ENCODE data around the gene MYRFL.
A peak's percentile ranks its signal among the peaks of the same experiment; 100 is the strongest.
"Not testable (repeated sequence)": the region's sequence is repeated elsewhere in the genome, so short reads cannot be mapped to it uniquely, and the experiment has no call there.

The MYRFL gene

DNA sequence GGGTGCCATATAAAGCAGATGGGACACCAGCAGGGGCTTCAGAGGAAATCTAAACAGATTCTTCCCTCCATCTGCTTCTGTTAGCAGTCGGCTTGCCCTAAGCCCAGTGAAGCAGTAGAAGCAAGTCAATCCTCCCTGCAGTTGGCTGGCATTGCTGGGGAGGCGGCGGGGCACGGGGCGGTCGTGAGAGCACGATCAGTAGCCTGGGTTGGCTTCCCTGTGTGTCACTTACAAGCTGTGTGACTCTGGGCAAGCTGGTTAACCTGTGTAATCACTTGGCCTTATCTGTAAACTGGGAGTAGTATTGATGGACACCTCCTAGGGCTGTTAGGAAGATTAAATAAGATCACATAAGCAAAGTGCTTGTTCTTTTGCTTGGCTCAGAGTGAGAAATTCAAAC, 19.4 kb downstream of the MYRFL start:
- no peak for DNase-seq

DNA sequence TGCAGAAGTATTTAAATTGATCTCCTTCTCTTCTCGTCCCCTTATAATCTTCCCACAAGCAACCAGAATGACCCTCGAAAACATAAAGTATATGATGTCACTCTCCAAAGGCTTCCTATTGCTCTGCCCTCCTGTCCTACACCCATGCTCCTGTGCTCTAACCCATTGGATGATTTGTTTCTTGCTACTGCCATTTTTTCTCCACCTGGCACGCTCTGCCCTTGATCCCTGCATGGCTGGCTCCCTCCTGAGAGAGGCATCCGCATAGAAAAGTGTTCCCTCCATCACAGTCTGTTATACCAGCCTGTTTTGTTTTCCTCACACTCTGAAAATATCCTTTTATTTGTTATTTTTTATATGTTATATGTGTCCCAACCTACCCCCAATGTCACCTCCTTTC, 19.8 kb downstream of the MYRFL start:
- DNase-seq: no peak

DNA sequence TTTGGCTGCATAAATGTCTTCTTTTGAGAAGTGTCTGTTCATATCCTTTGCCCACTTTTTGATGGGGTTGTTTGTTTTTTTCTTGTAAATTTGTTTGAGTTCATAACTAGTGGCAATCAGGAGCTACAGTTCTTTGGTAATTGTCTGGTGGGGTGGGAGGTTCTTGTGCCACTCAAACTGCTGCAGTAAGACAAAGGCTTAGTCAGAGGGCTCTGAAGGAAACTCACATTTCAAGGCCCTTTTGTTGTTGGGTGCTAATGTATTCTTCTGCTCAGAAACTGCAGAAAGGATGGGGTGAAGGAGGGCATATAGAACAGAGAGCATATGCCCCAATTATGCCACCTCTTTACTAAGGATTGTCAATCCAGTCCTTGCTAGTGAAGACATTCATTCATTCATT, 21.9 kb downstream of the MYRFL start:
- no peak for DNase-seq

DNA sequence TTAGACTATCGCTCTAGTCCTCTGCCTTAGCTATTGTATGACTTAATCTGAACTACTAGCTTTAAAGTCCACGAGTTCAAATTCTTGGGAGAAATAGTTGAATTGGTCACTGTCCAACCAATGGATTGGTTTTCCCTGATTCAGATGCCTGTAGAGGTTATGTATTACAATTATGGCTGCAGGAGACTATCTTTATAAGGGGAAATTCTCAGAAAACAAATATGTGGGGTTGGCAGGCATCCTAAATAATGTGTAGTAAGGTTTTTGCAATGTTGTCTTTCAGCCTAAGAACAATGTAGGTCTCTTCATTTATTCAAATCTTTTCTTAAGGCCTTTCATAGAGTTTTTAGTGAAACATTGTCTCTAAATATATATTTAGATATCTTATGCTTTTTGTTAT, 26.9 kb downstream of the MYRFL start:
- no peak for DNase-seq

DNA sequence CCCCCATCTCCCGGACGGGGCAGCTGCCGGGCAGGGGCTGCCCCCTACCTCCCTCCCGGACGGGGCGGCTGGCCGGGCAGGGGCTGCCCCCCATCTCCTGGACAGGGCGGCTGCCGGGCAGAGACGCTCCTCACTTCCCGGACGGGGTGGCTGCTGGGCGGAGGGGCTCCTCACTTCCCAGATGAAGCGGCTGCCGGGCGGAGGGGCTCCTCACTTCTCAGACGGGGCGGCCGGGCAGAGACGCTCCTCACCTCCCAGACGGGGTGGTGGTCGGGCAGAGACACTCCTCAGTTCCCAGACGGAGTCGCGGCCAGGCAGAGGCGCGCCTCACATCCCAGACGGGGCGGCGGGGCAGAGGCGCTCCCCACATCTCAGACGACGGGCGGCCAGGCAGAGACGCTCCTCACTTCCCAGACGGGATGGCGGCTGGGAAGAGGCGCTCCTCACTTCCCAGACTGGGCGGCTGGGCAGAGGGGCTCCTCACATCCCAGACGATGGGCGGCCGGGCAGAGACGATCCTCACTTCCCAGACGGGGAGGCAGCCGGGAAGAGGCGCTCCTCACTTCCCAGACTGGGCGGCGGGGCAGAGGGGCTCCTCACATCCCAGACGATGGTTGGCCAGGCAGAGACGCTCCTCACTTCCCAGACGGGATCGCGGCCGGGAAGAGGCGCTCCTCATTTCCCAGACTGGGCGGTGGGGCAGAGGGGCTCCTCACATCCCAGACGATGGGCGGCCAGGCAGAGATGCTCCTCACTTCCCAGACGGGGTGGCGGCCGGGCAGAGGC, 28.3 kb downstream of the MYRFL start:
- not testable (repeated sequence) for DNase-seq

DNA sequence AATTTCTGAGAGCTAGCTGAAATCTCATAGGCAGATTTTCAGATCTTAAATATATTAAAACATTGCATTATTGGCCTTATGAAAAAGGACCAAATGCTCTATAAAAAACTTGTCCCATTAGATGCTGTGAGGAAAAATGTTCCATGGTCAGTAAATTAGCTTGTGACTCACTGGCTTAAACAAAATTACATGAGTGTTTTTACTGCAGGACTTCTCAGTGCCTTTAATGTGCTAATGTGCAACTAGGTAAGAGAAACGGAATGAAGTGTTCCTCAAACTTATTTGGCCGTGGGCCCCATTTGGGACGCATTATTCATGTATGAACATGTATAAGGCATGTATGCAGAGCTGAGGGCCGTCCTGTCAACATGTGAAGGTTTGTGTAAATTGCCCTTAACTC, 41.7 kb downstream of the MYRFL start:
- DNase-seq: no peak

DNA sequence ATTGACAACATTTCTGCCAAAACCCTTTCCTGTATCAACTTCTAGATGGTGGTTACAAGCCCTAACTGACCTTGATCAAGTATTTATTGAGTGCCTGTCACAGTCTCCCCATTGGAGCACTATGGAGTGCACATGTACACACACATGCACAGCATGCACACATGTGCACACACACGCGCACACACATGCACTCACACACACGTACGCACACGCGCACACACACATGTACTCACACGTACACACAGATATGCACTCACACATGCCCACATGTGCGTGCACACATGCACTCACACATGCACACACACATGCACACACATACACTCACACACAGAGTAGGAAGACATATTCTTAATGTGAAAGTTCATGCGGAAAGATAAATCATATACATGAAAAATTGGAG, 43.7 kb downstream of the MYRFL start:
- DNase-seq: no peak

DNA sequence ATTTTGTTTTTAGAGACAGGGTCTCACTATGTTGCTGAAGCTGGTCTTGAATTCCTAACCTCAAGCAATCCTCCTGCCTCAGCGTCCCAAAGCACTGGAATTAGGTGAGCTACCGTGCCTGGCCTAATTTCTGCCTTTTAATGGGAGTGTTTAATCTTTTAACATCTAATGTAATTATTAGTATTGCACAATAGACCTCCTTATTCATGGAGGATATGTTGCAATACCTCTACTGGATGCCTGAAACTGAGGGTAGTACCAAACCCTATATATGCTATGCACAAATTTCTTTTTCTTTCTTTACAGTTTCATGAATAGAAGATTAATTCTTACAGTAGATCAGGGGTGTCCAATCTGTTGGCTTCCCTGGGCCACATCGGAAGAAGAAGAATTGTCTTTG, 47.8 kb downstream of the MYRFL start:
- no peak for DNase-seq

DNA sequence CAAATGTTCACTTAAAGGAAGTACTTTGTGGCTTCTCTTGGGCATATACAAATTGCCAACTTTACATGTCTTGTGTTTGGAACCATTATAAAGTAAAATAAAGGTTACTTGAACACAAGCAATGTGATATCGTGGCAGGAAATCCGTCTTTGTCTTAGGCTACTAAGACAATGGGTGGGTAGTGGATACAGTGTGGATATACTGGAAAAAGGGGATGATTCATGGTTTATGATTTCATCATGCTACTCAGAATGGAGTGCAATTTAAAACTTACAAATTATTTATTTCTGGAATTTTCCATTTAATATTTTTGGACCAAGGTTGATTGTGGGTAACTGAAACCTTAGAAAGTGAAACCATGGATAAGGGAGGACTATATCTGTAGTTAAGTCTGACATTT, 48.4 kb downstream of the MYRFL start:
- DNase-seq: no peak

DNA sequence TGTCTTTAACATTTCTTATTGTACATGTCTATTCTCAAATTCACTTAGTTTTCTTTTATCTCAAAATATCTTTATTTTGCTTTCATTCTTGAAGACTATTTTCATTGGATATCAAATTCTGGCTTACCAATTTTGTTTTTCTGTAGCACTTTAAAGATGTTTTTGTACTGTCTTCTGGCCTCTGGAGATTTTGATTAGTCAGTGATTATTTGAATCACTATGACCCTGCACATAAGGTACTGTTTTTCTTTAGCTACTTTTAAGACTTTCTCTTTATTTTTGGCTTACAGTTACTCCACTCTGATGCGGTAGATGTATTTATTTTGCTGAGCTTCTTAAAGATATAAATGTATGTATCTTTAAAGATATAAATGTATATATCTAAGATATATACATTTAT, 49.6 kb downstream of the MYRFL start:
- DNase-seq: no peak

DNA sequence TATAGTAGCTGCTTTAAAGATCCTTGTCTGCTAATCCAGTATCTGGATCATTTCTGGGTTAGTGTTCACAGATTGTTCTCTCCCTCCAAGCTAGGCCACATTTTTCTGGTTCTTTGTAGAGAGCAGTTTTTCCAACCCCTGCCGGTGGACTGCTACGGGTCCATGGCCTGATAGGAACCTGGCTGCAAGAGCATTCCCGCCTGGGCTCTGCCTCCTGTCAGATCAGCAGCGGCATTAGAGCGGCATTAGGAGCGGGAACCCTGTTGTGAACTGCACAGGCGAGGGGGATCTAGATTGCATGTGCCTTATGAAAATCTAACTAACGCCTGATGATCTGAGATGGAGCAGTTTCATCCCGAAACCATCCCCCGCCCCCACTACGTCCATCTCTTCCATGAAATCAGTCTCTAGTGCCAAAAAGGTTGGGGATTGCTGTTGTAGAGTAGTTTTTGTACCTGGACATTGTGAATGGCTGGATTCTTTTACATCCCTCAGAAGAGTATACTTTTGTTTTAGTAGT, 50.4 kb downstream of the MYRFL start:
- DNase-seq: no peak

DNA sequence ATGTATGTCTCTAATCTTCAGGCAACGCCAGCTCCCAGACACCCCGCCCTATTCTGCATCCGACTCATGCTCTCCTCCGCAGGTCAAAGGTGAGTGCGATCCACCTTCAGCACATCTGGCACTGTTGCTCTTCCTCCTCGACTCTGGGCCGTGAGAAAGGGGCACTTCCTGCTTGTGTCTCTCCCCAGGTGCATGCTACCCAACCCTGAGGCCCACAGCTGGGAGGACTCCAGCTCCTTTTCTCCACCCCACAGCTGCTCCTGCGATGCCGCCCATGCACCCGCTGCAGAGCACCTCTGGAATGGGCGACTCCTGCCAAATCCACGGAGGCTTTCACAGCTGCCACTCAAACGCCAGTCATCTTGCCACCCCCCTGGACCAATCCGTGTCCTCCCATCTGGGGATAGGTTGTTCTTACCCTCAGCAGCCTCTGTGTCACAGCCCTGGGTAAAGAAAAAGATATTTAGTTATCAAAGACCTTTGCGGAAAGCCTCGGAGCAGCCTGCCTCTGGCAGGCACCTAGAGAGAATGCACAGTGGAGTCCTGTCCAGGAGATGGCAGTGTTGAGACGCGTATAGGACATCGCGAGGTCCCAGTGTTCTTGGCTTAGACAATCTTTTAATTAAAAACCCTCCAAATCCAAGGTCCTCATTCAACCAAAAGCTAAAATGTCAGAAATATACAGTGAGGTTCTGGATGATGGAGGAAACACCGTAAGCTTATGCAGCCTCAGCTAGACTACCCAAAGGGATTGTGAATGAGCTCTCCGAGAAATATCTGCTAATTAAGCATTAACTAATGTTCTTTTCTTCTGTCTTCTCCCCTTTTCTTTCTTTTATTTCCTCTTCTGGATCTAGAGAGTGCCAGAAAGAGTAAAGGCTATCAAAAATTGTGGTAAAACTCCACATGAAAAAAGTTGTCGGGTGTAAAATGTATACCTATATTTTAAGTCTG, 54.3 kb downstream of the MYRFL start:
- DNase-seq: peak; percentile 34

DNA sequence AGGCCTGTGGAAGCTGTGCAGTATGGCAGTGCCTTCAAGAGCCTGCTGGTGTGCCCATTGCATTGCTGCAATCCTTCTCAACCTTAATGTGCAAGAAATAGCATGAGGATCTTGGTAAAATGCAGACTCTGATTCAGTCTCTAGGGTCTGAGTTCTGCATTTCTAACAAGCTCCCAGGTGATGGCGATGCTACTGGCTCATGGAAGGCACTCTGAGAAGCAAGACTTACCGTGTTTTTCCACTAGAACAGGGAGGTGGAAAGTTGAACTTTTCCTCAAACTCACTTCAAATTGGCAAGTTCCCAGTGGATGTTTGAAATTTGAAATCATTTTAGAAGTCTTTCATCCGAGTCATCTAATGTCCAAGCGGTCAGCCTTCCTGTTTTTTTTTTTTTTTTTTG, 55.5 kb downstream of the MYRFL start:
- DNase-seq: no peak

DNA sequence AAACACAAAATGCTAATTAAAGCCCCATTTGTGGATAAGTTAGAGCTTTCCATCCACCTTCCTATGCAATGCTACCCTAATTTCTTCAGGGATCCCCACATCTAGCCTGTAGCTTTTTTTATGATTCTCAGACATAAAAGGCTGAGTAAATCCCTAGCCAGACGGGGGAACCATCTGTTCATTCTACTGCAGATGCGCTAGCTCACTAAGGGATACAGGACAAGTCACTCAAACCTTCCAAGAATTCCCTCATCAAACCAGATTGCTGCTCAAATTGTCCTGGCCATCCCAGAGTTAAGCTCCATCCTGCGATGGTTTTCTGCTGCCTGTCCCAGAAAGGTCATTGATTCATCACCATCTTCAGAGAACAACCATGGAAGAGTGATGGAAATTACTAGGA, 56.7 kb downstream of the MYRFL start:
- DNase-seq: no peak

DNA sequence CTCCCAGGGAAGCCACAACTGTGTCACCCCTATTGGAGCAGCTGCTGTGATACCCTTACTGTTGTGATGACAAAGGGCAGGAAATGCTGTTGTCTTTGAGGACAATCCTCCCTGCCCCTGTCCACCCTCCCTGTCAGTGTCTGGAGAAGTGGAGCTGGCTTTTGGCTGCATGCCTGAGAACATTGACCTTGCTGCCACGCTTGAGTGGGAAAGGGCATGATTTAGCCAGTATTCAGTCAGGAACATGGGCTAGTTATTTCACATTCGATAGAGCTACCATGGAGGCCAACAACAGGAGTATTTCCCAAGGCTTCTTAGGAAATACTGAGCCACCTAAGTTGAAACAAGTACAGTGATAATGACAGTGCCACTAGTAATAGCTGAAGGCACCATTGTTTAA, 59.4 kb downstream of the MYRFL start:
- DNase-seq: no peak

DNA sequence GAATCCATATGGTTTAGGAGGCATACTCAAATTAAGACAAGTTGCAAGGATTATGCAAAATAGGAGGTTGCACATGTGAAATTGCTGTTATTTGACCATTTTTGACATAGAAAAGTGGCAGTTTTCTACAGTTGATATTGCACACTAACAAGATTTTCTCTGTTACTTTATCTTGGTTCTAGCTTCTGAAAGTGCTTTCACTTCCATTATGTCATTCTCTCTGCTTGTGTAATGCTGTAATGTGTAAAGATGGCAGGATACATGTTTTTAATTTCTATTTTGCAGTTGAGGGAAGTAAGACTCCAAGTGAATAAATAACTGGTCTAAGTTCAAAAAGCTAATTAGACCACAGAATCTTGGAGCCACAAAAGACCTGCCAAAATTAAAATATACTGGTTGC, 60.6 kb downstream of the MYRFL start:
- DNase-seq: no peak

DNA sequence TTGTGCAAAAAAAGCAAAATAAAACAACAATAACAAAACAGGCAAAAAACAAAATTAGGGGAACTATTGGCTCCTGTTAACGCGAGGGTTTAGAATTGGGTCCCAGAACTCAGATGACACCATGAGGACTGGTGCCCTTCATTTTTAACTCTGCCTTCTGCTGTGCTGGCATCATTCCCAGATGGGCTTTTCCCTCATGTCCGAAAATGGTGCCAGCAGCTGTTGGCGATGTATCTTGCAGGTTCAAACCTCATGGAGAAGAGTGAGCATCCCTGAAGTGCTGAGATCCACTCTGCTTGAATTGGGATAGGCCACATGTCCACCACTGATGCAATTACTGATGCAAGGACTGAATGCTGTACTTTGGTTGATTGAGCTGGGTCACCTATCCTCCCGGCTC, 61.1 kb downstream of the MYRFL start:
- DNase-seq: no peak

DNA sequence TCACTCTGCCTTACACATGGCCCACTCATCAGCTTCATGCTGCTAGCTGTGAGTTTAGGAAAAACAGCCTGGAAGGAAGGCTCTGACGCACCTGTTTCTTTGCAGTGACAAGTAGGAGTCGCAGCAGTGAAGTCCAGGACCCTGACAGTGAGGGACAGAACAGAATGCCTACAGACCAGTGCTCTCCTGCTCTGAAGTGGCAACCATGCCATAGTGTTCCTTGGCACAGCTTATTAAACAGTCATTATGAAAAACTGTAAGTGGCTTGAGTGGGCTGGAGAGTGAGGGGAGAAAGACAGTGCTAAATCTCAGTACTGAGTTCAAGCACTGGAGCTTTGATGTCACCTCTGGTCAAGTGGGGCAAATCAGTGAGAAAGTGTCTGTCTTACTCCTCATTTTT, 61.7 kb downstream of the MYRFL start:
- DNase-seq: no peak

DNA sequence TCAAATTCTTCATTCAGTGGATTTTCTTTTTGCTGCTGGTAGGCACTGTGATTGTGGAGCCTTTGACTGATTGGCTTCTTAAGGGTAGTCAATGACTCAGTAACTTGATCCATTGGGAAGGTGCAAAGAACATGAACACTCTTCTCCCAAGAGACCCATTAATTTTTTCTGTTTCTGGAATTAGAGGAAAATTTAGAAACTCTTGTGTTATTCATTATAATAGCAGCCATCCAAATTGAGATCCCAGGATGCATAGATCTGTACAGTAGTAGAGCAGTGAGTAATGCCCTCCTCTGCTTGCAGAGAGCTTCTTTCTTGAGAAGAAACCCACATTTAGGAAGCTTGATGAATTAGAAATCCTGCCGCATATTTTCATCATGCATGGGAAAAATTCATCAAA, 63.9 kb downstream of the MYRFL start:
- no peak for DNase-seq

DNA sequence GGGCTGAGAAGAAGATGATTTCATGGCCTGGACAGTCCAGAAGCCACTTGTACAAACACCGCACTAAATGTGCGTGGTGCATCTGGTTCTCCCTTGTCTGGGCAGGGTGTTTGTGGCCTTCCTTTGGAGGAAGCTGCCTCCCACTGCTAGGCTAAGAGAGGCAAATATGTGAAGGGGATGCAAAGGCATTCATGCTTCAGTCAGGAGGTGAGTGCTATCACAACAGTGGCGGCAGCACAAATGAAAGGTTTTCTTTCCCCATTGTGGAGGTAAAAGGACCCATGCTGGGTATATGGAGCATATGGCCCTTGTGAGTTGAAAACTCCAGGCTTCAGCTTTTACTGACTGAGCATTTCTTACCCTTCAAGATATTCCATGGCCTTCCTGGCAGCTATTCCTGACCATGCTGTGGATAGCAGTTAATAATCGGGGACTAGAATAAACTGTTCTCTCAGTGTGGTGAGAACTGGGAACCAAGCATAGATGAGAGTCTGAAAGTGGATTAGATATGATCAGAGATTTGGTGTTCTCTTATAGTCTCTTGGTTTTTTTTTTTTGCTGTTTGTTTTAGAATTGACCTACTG, 69.9 kb downstream of the MYRFL start:
- no peak for DNase-seq

DNA sequence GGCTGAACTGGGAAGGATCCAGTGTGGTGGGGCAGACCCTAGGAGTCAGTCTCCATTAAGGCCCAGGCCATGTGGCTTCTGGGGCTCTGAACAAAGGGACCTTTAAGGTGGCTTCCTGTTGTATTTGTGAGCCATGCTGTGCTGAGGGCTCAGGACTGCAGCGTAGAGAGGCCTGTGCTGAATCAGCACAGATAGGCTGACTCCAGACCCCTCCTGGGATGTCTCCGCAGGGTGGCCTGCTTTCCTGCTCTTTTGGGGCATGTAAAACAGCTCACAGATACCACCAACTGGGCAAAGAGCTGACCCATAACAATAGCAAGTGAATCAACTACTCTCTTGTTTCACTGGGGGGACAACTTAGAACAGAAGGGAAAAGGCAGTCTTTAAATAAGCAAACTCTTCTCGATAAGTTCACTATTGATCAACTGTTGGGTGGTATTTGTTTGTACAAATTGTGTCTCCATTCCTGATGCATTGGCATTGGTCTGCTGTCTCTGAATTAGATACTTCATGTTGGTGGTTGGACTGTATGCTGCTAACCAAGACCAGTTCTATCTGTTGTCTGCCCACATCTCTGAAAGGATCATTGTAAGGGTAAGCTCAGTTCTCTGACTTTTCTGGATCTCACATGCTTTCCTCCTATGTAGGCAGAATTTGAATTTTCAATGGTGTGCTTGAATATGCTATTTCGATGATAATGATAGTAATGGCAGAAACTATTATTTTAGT, 71.8 kb downstream of the MYRFL start:
- DNase-seq: no peak

DNA sequence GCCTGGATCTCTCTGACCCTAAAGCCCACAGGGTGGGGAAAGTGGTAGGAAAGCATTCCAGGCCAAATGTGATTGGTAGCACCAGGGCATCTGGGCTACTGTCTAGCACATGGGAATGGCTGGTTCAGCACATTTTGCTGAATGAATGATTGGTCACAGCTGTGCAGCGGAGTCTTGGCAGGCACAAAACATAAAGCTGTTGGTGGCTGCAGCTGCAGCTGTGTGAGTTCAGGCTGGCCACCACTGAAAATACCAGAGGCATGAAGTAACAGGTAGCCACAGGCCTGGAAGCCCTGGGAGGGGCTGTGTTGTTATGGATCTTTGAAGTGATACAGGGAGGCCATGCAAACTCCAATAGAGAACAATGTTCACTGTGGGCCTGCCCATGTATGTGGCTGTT, 72.7 kb downstream of the MYRFL start:
- DNase-seq: no peak

DNA sequence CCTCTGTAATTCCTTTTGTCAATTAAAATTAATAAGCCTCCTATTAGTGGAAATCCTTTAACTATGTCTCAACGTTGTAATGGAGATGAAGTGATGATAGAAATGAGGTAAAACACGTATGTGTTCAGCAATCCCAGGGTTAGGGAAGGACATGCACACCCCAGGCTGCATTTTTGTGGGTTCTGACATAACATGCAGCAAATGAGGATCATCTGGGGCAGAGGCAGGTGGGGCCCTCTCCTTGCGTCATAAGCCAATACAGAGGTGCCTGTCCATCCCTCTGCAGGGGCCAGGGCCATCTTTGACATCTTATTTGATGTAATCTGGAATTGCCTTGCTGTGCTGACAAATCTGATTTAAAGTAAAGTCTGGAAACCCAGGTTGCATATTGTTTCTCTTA, 73.2 kb downstream of the MYRFL start:
- no peak for DNase-seq

Data from central memory CD4-positive, alpha-beta T cell (primary cell).